GM21723 (cell line): Measurements from ENCODE around the gene CHCHD3.

Source experiments
- ATAC-seq: cut with Tn5 transposase; IDR thresholded peaks from one replicate; pipeline ENCODE4 v1.9.1; 2021; ENCODE audit warnings: mild to moderate bottlenecking, moderate library complexity; ENCODE audit not compliant: unreplicated experiment

The CHCHD3 gene

GRCh38 chr7:132756484-132756990 is 325.4 kb downstream of the CHCHD3 start:
- ATAC-seq, result no peak

GRCh38 chr7:132755538-132756483 is 326.1 kb downstream of the CHCHD3 start:
- no peak for ATAC-seq

- ATAC-seq, result no peak
These were observed 329.5 kb downstream of the CHCHD3 start for GRCh38 chr7:132752431-132752830.

- ATAC-seq, result no peak
These were observed 330.6 kb downstream of the CHCHD3 start for GRCh38 chr7:132751244-132751647.

GRCh38 chr7:132750530-132751217 is 331.2 kb downstream of the CHCHD3 start:
- ATAC-seq, result no peak

- ATAC-seq, result no peak
These were observed 331.8 kb downstream of the CHCHD3 start for GRCh38 chr7:132750096-132750495.

- ATAC-seq, result no peak
These were observed 336.4 kb downstream of the CHCHD3 start for GRCh38 chr7:132745510-132745909.

GRCh38 chr7:132743974-132744373 is 337.9 kb downstream of the CHCHD3 start:
- ATAC-seq, result no peak

GRCh38 chr7:132742189-132742612 is 339.7 kb downstream of the CHCHD3 start:
- ATAC-seq, result no peak

GRCh38 chr7:132740176-132740575 is 341.7 kb downstream of the CHCHD3 start:
- ATAC-seq, result no peak

GRCh38 chr7:132739271-132739955 is 342.5 kb downstream of the CHCHD3 start:
- no peak for ATAC-seq

- no peak for ATAC-seq
These were observed 343.6 kb downstream of the CHCHD3 start for GRCh38 chr7:132738254-132738653.

- ATAC-seq, result no peak
These were observed 346.4 kb downstream of the CHCHD3 start for GRCh38 chr7:132735476-132735875.
